Measurements from ENCODE around the gene RGS14.

The RGS14 gene

GRCh38 chr5:177399997-177400868 is 42.5 kb downstream of the RGS14 start, which contains the start of gene PFN3:
Gene PFN3 (minus strand): TSS chr5:177400661. CDS start chr5:177400576, 85 bp downstream.
- TF ChIP-seq, protein P1, sequence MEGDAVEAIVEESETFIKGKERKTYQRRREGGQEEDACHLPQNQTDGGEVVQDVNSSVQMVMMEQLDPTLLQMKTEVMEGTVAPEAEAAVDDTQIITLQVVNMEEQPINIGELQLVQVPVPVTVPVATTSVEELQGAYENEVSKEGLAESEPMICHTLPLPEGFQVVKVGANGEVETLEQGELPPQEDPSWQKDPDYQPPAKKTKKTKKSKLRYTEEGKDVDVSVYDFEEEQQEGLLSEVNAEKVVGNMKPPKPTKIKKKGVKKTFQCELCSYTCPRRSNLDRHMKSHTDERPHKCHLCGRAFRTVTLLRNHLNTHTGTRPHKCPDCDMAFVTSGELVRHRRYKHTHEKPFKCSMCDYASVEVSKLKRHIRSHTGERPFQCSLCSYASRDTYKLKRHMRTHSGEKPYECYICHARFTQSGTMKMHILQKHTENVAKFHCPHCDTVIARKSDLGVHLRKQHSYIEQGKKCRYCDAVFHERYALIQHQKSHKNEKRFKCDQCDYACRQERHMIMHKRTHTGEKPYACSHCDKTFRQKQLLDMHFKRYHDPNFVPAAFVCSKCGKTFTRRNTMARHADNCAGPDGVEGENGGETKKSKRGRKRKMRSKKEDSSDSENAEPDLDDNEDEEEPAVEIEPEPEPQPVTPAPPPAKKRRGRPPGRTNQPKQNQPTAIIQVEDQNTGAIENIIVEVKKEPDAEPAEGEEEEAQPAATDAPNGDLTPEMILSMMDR (IDR thresholded peaks at IDR 0.05; ENCODE audit: low read depth, low read length, missing control alignments), result no peak
- no peak within 1 kb of the TSS for H3K4me3 ChIP-seq (replicated peaks; ENCODE audit: low read depth, low read length)
- no peak for DNase-seq (ENCODE audit: extremely low read depth, low read depth)

- TF ChIP-seq, protein P1 (IDR thresholded peaks at IDR 0.05; ENCODE audit: low read depth, low read length, missing control alignments), result peak; percentile 48
- DNase-seq (ENCODE audit: extremely low read depth, low read depth), result no peak
- H3K4me3 ChIP-seq (replicated peaks; ENCODE audit: low read depth, low read length), result no peak overlapping the region
Measured at GRCh38 chr5:177402271-177403043, 44.7 kb downstream of the RGS14 start.

- TF ChIP-seq, protein P1 (IDR thresholded peaks at IDR 0.05; ENCODE audit: low read depth, low read length, missing control alignments), result no peak
- no peak for DNase-seq (ENCODE audit: extremely low read depth, low read depth)
- H3K4me3 ChIP-seq (replicated peaks; ENCODE audit: low read depth, low read length), result peak overlapping the region; percentile 50
Measured at GRCh38 chr5:177403102-177403791, 45.5 kb downstream of the RGS14 start.

DNA sequence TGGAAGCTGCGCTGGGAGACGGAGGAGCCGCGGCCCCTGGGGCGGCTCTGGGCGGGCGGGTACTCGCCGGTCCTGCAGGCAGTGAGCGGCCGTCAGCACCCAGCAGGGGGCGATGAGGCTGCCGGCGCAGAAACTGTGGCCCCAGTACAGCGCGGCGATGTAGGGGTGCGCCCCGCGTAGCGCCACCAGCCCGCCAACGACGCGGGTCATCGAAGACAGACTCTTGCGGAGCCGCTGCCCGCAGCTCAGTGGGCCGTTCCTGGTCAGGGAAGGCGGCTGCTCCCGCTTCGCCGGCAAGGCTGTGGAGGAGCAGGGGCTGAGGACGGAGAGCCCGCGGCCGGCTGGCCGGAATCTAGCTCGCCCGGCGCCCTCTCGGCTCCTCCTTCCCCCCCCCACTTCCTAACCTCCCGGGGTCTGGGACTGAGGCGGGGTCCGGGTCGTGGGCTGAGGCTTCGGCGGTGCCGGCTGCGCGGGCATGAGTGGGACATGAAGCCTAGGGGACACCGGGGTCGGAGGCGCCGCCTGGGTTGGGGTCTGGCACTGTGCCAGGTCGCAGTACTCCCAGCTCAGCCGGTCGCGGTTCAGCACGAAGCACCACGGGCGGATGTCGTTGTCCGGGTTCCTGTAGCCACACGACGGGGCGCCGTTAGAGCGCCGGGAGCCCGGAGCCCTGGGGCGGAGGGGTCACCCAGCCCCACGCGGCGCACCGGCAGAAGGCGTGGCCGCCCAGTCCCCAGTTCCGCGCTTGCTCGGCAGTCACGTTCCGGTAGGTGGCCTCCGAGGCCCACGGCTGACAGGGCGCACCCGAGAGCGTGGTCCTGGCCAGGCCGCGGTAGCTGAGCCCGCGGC is 46.3 kb downstream of the RGS14 start:
- H3K4me3 ChIP-seq (replicated peaks; ENCODE audit: low read depth, low read length), result peak overlapping the region; percentile 50
- TF ChIP-seq, protein P1 (IDR thresholded peaks at IDR 0.05; ENCODE audit: low read depth, low read length, missing control alignments), result peak; percentile 68
- DNase-seq (ENCODE audit: extremely low read depth, low read depth), result no peak

- TF ChIP-seq, protein P1 (IDR thresholded peaks at IDR 0.05; ENCODE audit: low read depth, low read length, missing control alignments), result no peak
- DNase-seq (ENCODE audit: extremely low read depth, low read depth), result no peak
- H3K4me3 ChIP-seq (replicated peaks; ENCODE audit: low read depth, low read length), result peak overlapping the region; percentile 50
Measured at GRCh38 chr5:177404641-177405179, 47.0 kb downstream of the RGS14 start.
